ENCODE data around the gene BFSP1.

DNA sequence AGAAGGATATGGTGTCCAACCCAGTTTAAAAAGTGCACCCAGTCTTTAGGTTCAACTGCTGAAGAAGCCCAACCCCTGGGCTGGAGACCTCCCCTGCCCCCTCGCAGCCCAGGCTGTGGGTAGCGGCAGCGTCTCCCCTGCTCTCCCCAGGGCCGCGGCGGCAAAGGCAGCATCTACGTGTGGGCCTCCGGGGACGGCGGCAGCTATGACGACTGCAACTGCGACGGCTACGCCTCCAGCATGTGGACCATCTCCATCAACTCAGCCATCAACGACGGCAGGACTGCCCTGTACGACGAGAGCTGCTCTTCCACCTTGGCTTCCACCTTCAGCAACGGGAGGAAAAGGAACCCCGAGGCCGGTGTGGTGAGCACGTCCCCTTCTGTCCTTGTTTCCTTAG lies 77.6 kb downstream of the BFSP1 start:
- TF ChIP-seq, protein P1, sequence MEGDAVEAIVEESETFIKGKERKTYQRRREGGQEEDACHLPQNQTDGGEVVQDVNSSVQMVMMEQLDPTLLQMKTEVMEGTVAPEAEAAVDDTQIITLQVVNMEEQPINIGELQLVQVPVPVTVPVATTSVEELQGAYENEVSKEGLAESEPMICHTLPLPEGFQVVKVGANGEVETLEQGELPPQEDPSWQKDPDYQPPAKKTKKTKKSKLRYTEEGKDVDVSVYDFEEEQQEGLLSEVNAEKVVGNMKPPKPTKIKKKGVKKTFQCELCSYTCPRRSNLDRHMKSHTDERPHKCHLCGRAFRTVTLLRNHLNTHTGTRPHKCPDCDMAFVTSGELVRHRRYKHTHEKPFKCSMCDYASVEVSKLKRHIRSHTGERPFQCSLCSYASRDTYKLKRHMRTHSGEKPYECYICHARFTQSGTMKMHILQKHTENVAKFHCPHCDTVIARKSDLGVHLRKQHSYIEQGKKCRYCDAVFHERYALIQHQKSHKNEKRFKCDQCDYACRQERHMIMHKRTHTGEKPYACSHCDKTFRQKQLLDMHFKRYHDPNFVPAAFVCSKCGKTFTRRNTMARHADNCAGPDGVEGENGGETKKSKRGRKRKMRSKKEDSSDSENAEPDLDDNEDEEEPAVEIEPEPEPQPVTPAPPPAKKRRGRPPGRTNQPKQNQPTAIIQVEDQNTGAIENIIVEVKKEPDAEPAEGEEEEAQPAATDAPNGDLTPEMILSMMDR (conservative IDR thresholded peaks at IDR 0.05; ENCODE audit: low read depth in 2 of 2): no peak
- TF ChIP-seq EZH2 (IDR thresholded peaks at IDR 0.05; ENCODE audit: low read depth, unreplicated experiment): no peak
- TF ChIP-seq, protein P2, sequence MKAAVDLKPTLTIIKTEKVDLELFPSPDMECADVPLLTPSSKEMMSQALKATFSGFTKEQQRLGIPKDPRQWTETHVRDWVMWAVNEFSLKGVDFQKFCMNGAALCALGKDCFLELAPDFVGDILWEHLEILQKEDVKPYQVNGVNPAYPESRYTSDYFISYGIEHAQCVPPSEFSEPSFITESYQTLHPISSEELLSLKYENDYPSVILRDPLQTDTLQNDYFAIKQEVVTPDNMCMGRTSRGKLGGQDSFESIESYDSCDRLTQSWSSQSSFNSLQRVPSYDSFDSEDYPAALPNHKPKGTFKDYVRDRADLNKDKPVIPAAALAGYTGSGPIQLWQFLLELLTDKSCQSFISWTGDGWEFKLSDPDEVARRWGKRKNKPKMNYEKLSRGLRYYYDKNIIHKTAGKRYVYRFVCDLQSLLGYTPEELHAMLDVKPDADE (IDR thresholded peaks at IDR 0.05): no peak
- no peak for TF ChIP-seq EZH2phosphoT487 (IDR thresholded peaks at IDR 0.05; ENCODE audit: unreplicated experiment)
- TF ChIP-seq, protein P3, sequence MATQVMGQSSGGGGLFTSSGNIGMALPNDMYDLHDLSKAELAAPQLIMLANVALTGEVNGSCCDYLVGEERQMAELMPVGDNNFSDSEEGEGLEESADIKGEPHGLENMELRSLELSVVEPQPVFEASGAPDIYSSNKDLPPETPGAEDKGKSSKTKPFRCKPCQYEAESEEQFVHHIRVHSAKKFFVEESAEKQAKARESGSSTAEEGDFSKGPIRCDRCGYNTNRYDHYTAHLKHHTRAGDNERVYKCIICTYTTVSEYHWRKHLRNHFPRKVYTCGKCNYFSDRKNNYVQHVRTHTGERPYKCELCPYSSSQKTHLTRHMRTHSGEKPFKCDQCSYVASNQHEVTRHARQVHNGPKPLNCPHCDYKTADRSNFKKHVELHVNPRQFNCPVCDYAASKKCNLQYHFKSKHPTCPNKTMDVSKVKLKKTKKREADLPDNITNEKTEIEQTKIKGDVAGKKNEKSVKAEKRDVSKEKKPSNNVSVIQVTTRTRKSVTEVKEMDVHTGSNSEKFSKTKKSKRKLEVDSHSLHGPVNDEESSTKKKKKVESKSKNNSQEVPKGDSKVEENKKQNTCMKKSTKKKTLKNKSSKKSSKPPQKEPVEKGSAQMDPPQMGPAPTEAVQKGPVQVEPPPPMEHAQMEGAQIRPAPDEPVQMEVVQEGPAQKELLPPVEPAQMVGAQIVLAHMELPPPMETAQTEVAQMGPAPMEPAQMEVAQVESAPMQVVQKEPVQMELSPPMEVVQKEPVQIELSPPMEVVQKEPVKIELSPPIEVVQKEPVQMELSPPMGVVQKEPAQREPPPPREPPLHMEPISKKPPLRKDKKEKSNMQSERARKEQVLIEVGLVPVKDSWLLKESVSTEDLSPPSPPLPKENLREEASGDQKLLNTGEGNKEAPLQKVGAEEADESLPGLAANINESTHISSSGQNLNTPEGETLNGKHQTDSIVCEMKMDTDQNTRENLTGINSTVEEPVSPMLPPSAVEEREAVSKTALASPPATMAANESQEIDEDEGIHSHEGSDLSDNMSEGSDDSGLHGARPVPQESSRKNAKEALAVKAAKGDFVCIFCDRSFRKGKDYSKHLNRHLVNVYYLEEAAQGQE (IDR thresholded peaks at IDR 0.05; ENCODE audit: unreplicated experiment): no peak
- no peak for TF ChIP-seq POLR2AphosphoS5 (IDR thresholded peaks at IDR 0.05; ENCODE audit: low read depth)
- TF ChIP-seq JUNB (IDR thresholded peaks at IDR 0.05; ENCODE audit: unreplicated experiment): no peak
- TF ChIP-seq CREB1 (CRISPR knock-in tag; IDR thresholded peaks at IDR 0.05; ENCODE audit: low read depth): no peak
